Prostate gland (tissue), 2 donors: ENCODE data around the gene WDR38.

Experiments
- CTCF ChIP-seq, 4 experiments: fragments of 200-600 bp in 2 of 4; fragments of 450-650 bp in 2 of 4; sonication (generic) in 2 of 4; IDR thresholded peaks; 1 replicate in 3 of 4; 2 replicates in 1 of 4; pipeline ENCODE4 v1.5.1; 2016 to 2019; ENCODE audit warnings: antibody characterized with exemption in 4 of 4, mild to moderate bottlenecking in 2 of 4, moderate library complexity in 2 of 4
- POLR2A ChIP-seq: fragments of 450-650 bp; IDR thresholded peaks from one replicate; pipeline ENCODE4 v1.6.1; 2016; ENCODE audit warnings: antibody characterized with exemption, mild to moderate bottlenecking
- POLR2AphosphoS5 ChIP-seq: sonication (generic); formaldehyde crosslinking; IDR thresholded peaks from one replicate; pipeline ENCODE4 v1.6.1; 2017; ENCODE audit warnings: antibody characterized with exemption

GRCh38 chr9:124813501-124814163 is 39.6 kb upstream of the WDR38 start:
- no peak for TF ChIP-seq POLR2A
- TF ChIP-seq CTCF (IDR thresholded peaks at IDR 0.05): no peak
- no peak for TF ChIP-seq POLR2AphosphoS5
